Upper lobe of right lung (tissue), 1 donor: ENCODE data around the gene MSANTD3. TPM values are rescaled to one million over a fixed set of nuclear protein-coding genes. Genes with fewer than 3 reads are reported as not detected.

Source experiments
- ATAC-seq: fragments of 200-7000 bp; cut with Tn5 transposase; one replicate; pipeline ENCODE4 v1.9.1; 2020; ENCODE audit warnings: mild to moderate bottlenecking, moderate library complexity
- DNase-seq: peaks from one replicate; pipeline ENCODE4 v3.0.0-alpha.2; 2020
- H3K27ac ChIP-seq: fragments of 200-600 bp; one replicate; pipeline ENCODE4 v1.8.0; 2022
- H3K27me3 ChIP-seq: fragments of 200-600 bp; one replicate; pipeline ENCODE4 v1.8.0; 2022; ENCODE audit warnings: mild to moderate bottlenecking
- H3K36me3 ChIP-seq: fragments of 200-600 bp; one replicate; pipeline ENCODE4 v1.8.0; 2022
- H3K4me1 ChIP-seq: fragments of 200-600 bp; one replicate; pipeline ENCODE4 v1.8.0; 2022
- H3K4me3 ChIP-seq: fragments of 200-600 bp; one replicate; pipeline ENCODE4 v1.8.0; 2022; ENCODE audit warnings: mild to moderate bottlenecking
- H3K9me3 ChIP-seq: fragments of 200-600 bp; one replicate; pipeline ENCODE4 v1.8.0; 2022
- CTCF ChIP-seq: fragments of 200-600 bp; IDR thresholded peaks from one replicate; pipeline ENCODE4 v1.8.0; 2022; ENCODE audit warnings: antibody characterized with exemption
- intact Hi-C: fragments of 100-400 bp; cut with DNase I; formaldehyde crosslinking; loops from one replicate; pipeline ENCODE4 v1.11.0; 2022
- total RNA-seq: library from RNA; stranded (reverse); fragmentation: NEBNext Ultra II Directional; extraction: Animal tissue kit (Norgen Biotek cat#: 25700); gene quantifications from one replicate; pipeline ENCODE4 v1.2.1, GENCODE V29; 2021
- donor health status: DM: no; HTN: yes; CAD: no; lungs with severe emphysema.

MSANTD3 gene
- total RNA-seq, 1 donor from 2014 or later, result 18.1 TPM

- Histone ChIP-seq H3K4me3 (no peak overlapping the region), H3K27ac (no peak overlapping the region), H3K27me3 (no peaks in the 10 kb centered on the region), H3K36me3 (no peaks in the 10 kb centered on the region), H3K4me1 (no peaks in the 10 kb centered on the region), H3K9me3 (no peaks in the 10 kb centered on the region)
- TF ChIP-seq CTCF, result no peak
- DNase-seq (no peak), ATAC-seq (no peak)
- intact Hi-C loops, result no loop called here
Observed at GRCh38 chr9:100396769-100397168, 30.2 kb upstream of the MSANTD3 start.

- intact Hi-C loops, result no loop called here
Observed at GRCh38 chr9:100397529-100398266, 29.2 kb upstream of the MSANTD3 start.

DNA sequence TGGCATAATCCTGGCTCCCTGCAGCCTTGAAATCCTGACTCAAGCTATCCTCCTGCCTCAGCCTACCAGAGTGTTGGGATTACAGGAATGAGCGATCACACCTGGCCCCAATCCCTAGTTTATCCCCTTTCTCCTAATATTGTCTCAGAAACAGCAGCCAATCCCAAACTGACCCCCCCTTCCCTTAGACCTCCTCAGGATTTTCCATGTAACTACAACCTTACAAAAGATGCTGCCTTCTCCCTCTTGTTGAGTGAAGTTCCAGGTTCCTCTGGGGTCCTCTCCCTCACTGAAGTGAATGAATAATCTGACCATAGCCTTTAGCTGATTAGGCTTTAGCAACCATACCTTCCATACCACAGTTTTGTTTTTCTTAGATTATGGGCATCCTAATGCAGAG is 25.9 kb upstream of the MSANTD3 start:
- Histone ChIP-seq H3K36me3 (no peaks in the 10 kb centered on the region), H3K4me3 (no peak overlapping the region), H3K9me3 (no peaks in the 10 kb centered on the region), H3K27ac (no peak overlapping the region), H3K4me1 (no peaks in the 10 kb centered on the region), H3K27me3 (no peaks in the 10 kb centered on the region)
- TF ChIP-seq CTCF, result no peak
- ATAC-seq (no peak), DNase-seq (no peak)
- intact Hi-C loops, result no loop called here

More at GRCh38 chr9:100397529-100398266, 29.2 kb upstream of the MSANTD3 start:
- ATAC-seq (no peak), DNase-seq (no peak)
- H3K36me3 ChIP-seq, result no peaks in the 10 kb centered on the region
- H3K9me3 ChIP-seq, result no peaks in the 10 kb centered on the region
- no peaks in the 10 kb centered on the region for H3K4me1 ChIP-seq
- TF ChIP-seq CTCF, result no peak
- no peak overlapping the region for H3K4me3 ChIP-seq
- H3K27ac ChIP-seq, result no peak overlapping the region
- no peaks in the 10 kb centered on the region for H3K27me3 ChIP-seq

- DNase-seq (no peak), ATAC-seq (no peak)
- intact Hi-C loops, result no loop called here
- no peaks in the 10 kb centered on the region for H3K36me3 ChIP-seq
- H3K4me1 ChIP-seq, result peaks cover 5% of the 10 kb centered on the region
- no peak overlapping the region for H3K27ac ChIP-seq
- H3K27me3 ChIP-seq, result no peaks in the 10 kb centered on the region
- H3K4me3 ChIP-seq, result no peak overlapping the region
- H3K9me3 ChIP-seq, result no peaks in the 10 kb centered on the region
- TF ChIP-seq CTCF, result no peak
Observed at GRCh38 chr9:100406962-100407361, 20.0 kb upstream of the MSANTD3 start.

- no peaks in the 10 kb centered on the region for H3K36me3 ChIP-seq
- no peaks in the 10 kb centered on the region for H3K9me3 ChIP-seq
- no peak for ATAC-seq
- H3K4me3 ChIP-seq, result no peak overlapping the region
- H3K4me1 ChIP-seq, result peaks cover 7% of the 10 kb centered on the region
- no peak for DNase-seq
- TF ChIP-seq CTCF, result no peak
- no peaks in the 10 kb centered on the region for H3K27me3 ChIP-seq
- no peak overlapping the region for H3K27ac ChIP-seq
- intact Hi-C loops, result no loop called here
Observed at GRCh38 chr9:100408546-100409175, 18.3 kb upstream of the MSANTD3 start.
